Mucosa of gallbladder (tissue), 1 donor: ENCODE results near the gene OR10V1. TPM values are rescaled to one million over a fixed set of nuclear protein-coding genes. Genes with fewer than 3 reads are reported as not detected.
"Not testable (repeated sequence)": the region's sequence is repeated elsewhere in the genome, so short reads cannot be mapped to it uniquely, and the experiment has no call there.

Source experiments
- DNase-seq: peaks from one replicate; pipeline ENCODE4 v3.0.0-alpha.2; 2020; ENCODE audit warnings: low spot score
- total RNA-seq: library from RNA; stranded (reverse); gene quantifications from one replicate; pipeline ENCODE4 v1.2.1, GENCODE V29; 2021
- donor health status: DM: no; HTN: no; CAD: no.

The OR10V1 gene
- total RNA-seq, 1 donor from 2014 or later, result not detected

GRCh38 chr11:59710136-59710847 is 3.4 kb downstream of the OR10V1 start:
- DNase-seq, result no peak

- DNase-seq, result no peak
Observed at GRCh38 chr11:59708537-59708936, 5.1 kb downstream of the OR10V1 start.

- no peak for DNase-seq
Observed at GRCh38 chr11:59707371-59707770, 6.3 kb downstream of the OR10V1 start.

GRCh38 chr11:59706518-59707285 is 6.9 kb downstream of the OR10V1 start:
- no peak for DNase-seq

- no peak for DNase-seq
Observed at GRCh38 chr11:59705294-59705693, 8.4 kb downstream of the OR10V1 start.

GRCh38 chr11:59703515-59703914 is 10.1 kb downstream of the OR10V1 start:
- DNase-seq, result not testable (repeated sequence)

- DNase-seq, result not testable (repeated sequence)
Observed at GRCh38 chr11:59700157-59700556, 13.5 kb downstream of the OR10V1 start.

GRCh38 chr11:59698506-59698905 is 15.1 kb downstream of the OR10V1 start:
- no peak for DNase-seq

GRCh38 chr11:59692915-59693314 is 20.7 kb downstream of the OR10V1 start:
- DNase-seq, result no peak

- DNase-seq, result no peak
Observed at GRCh38 chr11:59691156-59691555, 22.5 kb downstream of the OR10V1 start.

GRCh38 chr11:59689015-59689414 is 24.6 kb downstream of the OR10V1 start:
- peak; percentile 38 for DNase-seq

- DNase-seq, result not testable (repeated sequence)
Observed at GRCh38 chr11:59681260-59681725, 32.4 kb downstream of the OR10V1 start.

GRCh38 chr11:59680287-59681154 is 33.1 kb downstream of the OR10V1 start:
- peak; percentile 76 for DNase-seq

- DNase-seq, result no peak
Observed at GRCh38 chr11:59679347-59679746, 34.3 kb downstream of the OR10V1 start.

- no peak for DNase-seq
Observed at GRCh38 chr11:59678813-59679165, 34.9 kb downstream of the OR10V1 start.

GRCh38 chr11:59678118-59678812 is 35.4 kb downstream of the OR10V1 start:
- DNase-seq, result no peak

- no peak for DNase-seq
Observed at GRCh38 chr11:59676205-59676604, 37.4 kb downstream of the OR10V1 start.

- no peak for DNase-seq
Observed at GRCh38 chr11:59674291-59674690, 39.4 kb downstream of the OR10V1 start.

- DNase-seq, result no peak
Observed at GRCh38 chr11:59673291-59673690, 40.4 kb downstream of the OR10V1 start.

GRCh38 chr11:59671471-59671870 is 42.2 kb downstream of the OR10V1 start:
- no peak for DNase-seq

- DNase-seq, result peak; percentile 41
Observed at GRCh38 chr11:59669611-59670009, 44.0 kb downstream of the OR10V1 start.
